H4 (cell line): Measurements from ENCODE around the gene PDZRN4. TPM values are rescaled to one million over a fixed set of nuclear protein-coding genes. Genes with fewer than 3 reads are reported as not detected.

ENCODE experiments used
- DNase-seq: peaks from one replicate; pipeline ENCODE4 v3.0.0-alpha.2; 2015; ENCODE audit warnings: low spot score
- total RNA-seq: library from RNA; depleted of rRNA; stranded (reverse); fragments of >200 nt; shearing (Covaris generic); gene quantifications from 2 replicates; pipeline ENCODE4 v1.2.3, GENCODE V29; 2014

PDZRN4 gene
- total RNA-seq, 1 experiment from 2014 or later = not detected

DNA sequence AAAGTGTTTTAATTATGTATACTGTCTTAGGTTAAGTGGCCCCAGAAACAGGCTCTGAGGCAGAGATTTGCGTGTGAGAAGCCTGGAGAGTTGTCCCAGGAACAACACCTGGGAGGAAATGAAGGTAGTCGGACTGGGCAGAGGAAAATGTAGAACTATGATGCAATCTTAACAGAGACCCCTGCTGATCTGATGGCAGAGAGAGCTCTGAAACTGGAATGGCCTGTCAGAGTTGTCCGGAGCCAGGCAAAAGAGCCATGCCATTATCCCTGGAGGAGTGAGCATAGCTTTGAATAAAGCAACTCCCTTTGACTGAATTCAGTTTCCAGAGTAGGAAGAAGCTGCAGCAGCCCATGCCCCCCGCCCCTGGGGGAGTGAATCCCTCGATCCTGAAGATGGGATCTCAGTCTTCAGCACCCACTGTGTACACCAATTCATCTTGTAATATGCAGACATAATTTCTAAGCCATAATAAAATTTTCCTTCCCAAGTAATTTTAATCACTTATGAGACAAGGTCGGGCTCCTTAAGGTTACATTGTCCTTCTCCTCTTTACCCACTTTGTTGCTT lies 264.8 kb downstream of the PDZRN4 start:
- DNase-seq = no peak

DNA sequence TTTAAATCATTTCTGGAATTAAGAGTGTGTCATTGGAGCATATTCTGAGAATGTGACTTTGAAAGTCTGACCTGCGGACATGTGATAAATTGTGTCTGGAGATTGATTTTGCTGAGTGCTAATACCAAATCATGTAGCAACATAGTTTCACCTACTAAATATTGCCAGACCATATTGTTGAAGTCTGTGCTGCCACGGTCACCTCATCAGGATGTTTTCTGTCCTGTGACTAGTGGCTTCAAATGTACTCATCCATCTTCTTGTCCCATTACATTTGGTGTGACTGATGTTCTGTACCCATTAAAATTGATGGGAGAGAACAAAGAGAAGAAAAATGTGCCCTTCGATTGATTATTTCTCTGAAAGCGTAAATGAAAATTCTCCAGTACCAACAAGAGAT lies 265.3 kb downstream of the PDZRN4 start:
- no peak for DNase-seq

GRCh38 chr12:41459111-41459905 lies 271.2 kb downstream of the PDZRN4 start:
- DNase-seq = no peak

GRCh38 chr12:41459906-41460214 lies 271.7 kb downstream of the PDZRN4 start:
- DNase-seq = no peak

- DNase-seq = no peak
Measured at GRCh38 chr12:41460906-41461305, 272.8 kb downstream of the PDZRN4 start.

- no peak for DNase-seq
Measured at GRCh38 chr12:41462312-41462711, 274.2 kb downstream of the PDZRN4 start.

GRCh38 chr12:41465526-41465925 lies 277.4 kb downstream of the PDZRN4 start:
- peak; percentile 9 for DNase-seq

GRCh38 chr12:41466300-41466699 lies 278.2 kb downstream of the PDZRN4 start:
- DNase-seq = no peak

DNA sequence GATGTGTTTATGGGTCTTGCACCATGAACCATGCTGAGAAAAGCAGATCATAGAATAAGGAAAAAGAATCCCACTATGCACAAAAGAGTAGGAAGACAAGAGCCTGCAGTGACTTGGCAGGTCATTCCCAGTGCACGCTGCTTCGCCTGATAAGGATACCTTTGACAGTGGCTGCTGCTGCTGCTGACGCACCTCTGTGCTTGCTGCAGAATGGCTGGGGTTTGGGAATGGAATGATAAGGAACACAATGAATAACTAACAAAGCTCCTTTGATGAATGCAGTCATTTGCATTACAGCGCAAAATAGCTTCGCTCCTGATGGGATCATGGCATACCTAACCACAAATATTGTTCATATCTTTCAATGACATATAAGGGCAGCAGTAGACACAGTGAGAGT lies 278.7 kb downstream of the PDZRN4 start:
- DNase-seq = peak; percentile 10

- DNase-seq = no peak
Measured at GRCh38 chr12:41467591-41468325, 279.6 kb downstream of the PDZRN4 start.

- DNase-seq = no peak
Measured at GRCh38 chr12:41468341-41468740, 280.2 kb downstream of the PDZRN4 start.

DNA sequence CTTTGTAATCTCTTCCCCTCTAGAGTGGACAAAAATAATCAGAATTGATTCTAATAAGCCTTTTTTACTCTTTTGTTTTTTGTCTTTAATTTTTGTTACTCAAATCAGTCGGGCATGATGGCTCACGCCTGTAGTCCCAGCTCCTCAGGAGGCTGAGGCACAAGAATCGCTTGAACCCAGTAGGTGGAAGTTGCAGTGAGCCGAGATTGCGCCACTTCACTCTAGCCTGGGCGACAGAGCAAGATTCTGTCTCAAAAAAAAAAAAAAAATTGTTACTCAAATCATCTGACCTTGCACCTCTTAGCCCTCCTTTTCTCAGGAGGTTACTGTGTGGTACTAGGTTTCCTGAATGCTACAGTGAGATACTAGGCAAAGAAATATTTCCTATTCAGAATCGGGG lies 280.6 kb downstream of the PDZRN4 start:
- no peak for DNase-seq

DNA sequence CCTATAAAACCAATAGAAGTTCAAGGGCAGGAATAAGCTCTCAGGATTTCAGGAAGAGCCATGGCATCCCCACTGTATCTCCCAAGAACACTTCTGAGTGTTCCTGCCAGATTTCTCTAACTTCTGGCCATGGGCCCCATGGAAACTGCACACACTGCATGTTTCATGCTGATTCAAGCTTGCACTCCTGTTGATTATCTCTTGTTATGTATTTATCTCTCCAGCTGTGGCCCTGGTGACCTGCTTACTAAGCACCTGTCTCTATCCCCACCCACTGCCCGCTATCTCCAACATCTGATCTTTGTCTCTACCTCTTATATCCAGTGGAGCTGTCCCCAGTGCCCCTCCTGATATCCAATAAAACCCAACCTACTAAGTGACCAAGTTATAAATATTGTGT lies 285.3 kb downstream of the PDZRN4 start:
- DNase-seq = no peak

DNA sequence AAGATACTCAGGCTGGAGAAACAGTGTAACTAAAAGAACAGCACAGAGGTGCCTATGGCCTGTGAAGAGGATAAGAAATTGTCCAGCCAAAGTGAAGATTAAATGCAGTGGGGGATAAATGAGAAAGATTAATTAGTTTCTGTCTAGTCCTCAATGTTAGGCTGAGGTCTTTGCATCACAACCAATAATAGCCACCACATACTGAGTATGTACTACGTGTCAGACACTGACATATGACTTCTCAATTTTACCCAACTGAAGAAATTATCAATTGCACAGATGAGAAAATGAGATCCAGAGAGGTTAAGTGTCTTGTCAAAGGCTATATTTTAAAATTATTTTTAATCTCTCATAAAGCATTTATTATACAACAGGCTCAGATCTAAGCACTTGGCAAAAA lies 285.9 kb downstream of the PDZRN4 start:
- no peak for DNase-seq

DNA sequence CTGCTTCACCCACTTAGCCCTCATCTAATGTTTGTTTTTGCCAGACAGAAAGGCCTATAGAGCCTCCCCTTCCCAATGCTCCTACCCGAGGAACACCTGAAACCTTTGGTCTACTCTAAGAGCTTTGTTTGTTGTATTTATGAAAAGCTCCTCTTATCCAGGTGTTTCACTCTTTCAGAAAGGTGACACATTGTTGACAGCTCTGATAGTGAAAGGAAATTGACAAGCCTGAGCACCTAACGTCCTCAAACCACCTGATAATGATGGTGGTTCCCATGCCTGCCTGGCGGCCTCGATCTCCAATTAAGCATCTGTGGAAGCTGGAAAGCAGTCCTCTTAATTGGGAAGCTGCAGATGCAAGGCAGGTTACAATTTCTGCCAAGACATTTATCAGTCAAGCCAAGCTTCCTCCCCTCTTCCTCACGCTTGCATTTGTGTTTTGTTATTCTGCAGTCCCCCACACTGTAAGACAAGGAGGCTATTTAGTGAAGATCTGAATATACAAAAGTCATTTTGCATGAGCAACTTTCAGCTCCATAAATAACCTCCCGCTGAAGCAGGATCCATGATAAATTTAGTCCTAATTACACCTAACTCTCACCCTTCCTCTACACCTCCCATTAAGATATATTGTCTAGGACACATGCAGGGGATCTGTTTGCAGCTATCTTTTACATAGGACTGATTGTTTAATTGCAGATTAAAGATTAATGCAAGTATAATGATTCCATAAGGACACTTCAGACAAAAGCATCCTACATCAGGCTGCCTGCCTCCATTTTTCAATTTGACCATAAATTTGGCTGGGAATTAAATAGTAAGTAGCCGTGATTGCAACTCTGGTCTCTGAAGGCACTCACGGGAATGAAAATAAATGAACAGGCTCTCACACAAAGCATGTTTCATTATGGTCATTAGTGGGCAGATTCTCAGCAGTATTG lies 288.6 kb downstream of the PDZRN4 start:
- DNase-seq = no peak

- no peak for DNase-seq
Measured at GRCh38 chr12:41479426-41479825, 291.3 kb downstream of the PDZRN4 start.

GRCh38 chr12:41485203-41485602 lies 297.1 kb downstream of the PDZRN4 start:
- DNase-seq = no peak

DNA sequence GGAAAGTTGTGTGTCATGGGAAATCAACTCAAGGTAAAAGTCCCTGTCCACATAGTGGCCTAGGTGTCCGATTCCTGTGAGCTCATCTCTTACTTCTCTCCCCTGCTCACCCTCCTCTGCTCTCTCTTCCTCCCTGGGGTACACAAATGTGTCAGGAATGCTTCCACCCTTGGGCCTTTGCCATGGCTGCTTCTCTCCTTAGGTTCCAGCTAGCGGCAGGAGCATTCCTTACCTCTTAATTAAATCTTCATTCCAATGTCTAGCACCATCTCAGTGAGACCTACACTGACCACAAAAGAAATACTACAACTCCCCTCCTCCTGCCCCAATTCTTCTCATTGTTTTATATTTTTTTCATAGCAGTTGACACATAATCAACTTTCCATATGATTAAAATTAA lies 298.6 kb downstream of the PDZRN4 start:
- peak; percentile 14 for DNase-seq

DNA sequence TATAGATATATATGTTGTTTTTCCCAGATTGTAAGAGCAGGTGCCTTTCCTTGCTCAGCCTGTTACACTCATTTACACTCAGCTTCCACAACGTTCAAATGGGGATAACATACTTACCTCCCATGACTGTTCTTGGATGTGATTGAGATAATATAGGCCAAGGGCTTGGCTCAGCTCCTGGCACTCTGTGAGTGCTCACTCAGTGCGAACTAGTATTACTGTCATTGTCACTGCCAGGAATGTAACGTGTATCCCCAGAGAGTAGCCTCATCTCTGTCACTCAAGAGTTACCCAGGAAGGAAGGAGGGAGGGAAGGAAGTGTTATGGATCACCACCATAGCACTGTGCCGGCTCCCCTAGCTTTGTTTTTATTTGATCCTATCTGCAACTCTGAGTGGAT lies 307.9 kb downstream of the PDZRN4 start:
- no peak for DNase-seq

DNA sequence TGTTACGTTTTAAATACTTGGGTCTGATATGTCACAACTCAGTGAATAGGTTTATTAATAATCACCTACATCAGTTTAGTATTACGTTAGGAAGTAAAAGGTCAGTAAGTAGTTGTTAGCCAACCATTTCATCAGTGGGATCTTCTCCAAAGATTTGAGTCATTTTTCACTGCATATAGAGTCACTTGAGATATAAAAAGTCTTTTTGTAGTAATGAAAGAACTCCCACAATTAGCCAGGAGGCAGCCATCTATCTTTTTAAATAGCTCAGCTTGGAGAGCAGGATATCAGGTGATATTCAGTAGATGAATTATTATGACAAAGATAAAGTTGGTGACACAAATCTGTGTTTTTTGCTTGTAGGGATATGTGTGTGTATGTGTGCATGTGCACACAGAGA lies 309.3 kb downstream of the PDZRN4 start:
- DNase-seq = no peak

DNA sequence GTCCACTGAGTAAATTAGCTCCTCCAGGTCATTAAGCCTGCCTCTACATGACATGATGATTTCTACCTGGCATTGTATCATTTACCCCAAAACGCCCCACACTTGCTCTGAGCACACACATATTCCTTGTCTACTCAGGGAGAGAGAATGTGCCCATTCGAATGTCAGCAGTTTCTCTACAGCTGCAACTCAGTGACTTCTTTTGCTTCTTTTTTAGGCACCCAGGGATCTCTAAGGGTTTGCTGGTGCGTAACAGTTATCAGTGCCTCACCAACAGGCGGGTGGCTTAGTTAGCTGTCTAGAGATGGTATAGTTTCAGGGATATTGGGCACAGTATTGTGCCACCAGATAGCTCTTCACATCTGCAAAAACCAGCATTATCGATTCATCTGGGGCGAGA lies 316.9 kb downstream of the PDZRN4 start:
- DNase-seq = no peak

GRCh38 chr12:41507286-41507685 lies 319.2 kb downstream of the PDZRN4 start:
- DNase-seq = no peak
